Gastroesophageal sphincter (tissue), 4 donors: ENCODE measurements around the gene ARHGEF9. TPM values are rescaled to one million over a fixed set of nuclear protein-coding genes. Genes with fewer than 3 reads are reported as not detected.

Experiments used
- ATAC-seq: fragments of 150-250 bp; one replicate; pipeline ENCODE4 v1.9.1; 2016; ENCODE audit warnings: mild to moderate bottlenecking, moderate library complexity
- H3K27ac ChIP-seq, 4 donors: fragments of 200-600 bp; sonication (generic) in 3 of 4; 1 replicate in 3 of 4; 2 replicates in 1 of 4; pipeline ENCODE4 v1.5.1; 2016 to 2019
- H3K27me3 ChIP-seq: fragments of 200-600 bp; sonication (generic); one replicate; pipeline ENCODE4 v1.5.1; 2019
- H3K36me3 ChIP-seq, 2 donors: fragments of 200-600 bp; sonication (generic); one replicate each; pipeline ENCODE4 v1.5.1; 2019; ENCODE audit warnings: control low read depth in 1 of 2
- H3K4me1 ChIP-seq, 3 donors: fragments of 200-600 bp; sonication (generic); 1 replicate in 2 of 3; 2 replicates in 1 of 3; pipeline ENCODE4 v1.5.1; 2016 to 2019; ENCODE audit warnings: control low read depth in 2 of 3
- H3K4me3 ChIP-seq, 2 donors: fragments of 200-600 bp; sonication (generic); one replicate each; pipeline ENCODE4 v1.5.1; 2019; ENCODE audit warnings: mild to moderate bottlenecking in 1 of 2, moderate library complexity in 1 of 2
- H3K9me3 ChIP-seq, 3 donors: fragments of 200-600 bp; sonication (generic); one replicate each; pipeline ENCODE4 v1.5.1; 2017 to 2019; ENCODE audit warnings: control low read depth in 2 of 3
- EP300 ChIP-seq: sonication (generic); formaldehyde crosslinking; IDR thresholded peaks from one replicate; pipeline ENCODE4 v1.6.1; 2017; ENCODE audit warnings: antibody characterized with exemption, mild to moderate bottlenecking
- POLR2A ChIP-seq, 2 donors: fragments of 450-650 bp; IDR thresholded peaks; one replicate each; pipeline ENCODE4 v1.6.1; 2017; ENCODE audit warnings: antibody characterized with exemption in 2 of 2, mild to moderate bottlenecking in 2 of 2, moderate library complexity in 1 of 2
- POLR2AphosphoS5 ChIP-seq: sonication (generic); formaldehyde crosslinking; IDR thresholded peaks from one replicate; pipeline ENCODE4 v1.6.1; 2017; ENCODE audit warnings: antibody characterized with exemption
- WGBS, 2 donors: methylation state at CpG; one replicate each; pipeline ENCODE4 v1.1.5; 2018; ENCODE audit warnings: low coverage in 1 of 2; 5-methylcytosine and 5-hydroxymethylcytosine counted together
- total RNA-seq, 4 donors: library from RNA; depleted of rRNA; stranded (reverse); fragments of >200 nt; gene quantifications; one replicate each; pipeline ENCODE4 v1.1.0, GENCODE V29; 2016
- TF ChIP-seq, protein P1 (sequence below), 4 experiments: fragments of 200-600 bp in 2 of 4; fragments of 450-650 bp in 2 of 4; sonication (generic) in 1 of 4; IDR thresholded peaks; one replicate each; pipeline ENCODE4 v1.5.1; 2017 to 2019; ENCODE audit warnings: antibody characterized with exemption in 4 of 4, mild to moderate bottlenecking in 2 of 4, moderate library complexity in 2 of 4

The ARHGEF9 gene
- total RNA-seq, 4 donors from 2014 or later: 20.0 to 40.3 (median 31.4) TPM

- TF ChIP-seq EP300 (no peak), POLR2AphosphoS5 (no peak), POLR2A (IDR thresholded peaks at IDR 0.05) (no peak)
- TF ChIP-seq, protein P1, sequence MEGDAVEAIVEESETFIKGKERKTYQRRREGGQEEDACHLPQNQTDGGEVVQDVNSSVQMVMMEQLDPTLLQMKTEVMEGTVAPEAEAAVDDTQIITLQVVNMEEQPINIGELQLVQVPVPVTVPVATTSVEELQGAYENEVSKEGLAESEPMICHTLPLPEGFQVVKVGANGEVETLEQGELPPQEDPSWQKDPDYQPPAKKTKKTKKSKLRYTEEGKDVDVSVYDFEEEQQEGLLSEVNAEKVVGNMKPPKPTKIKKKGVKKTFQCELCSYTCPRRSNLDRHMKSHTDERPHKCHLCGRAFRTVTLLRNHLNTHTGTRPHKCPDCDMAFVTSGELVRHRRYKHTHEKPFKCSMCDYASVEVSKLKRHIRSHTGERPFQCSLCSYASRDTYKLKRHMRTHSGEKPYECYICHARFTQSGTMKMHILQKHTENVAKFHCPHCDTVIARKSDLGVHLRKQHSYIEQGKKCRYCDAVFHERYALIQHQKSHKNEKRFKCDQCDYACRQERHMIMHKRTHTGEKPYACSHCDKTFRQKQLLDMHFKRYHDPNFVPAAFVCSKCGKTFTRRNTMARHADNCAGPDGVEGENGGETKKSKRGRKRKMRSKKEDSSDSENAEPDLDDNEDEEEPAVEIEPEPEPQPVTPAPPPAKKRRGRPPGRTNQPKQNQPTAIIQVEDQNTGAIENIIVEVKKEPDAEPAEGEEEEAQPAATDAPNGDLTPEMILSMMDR (IDR thresholded peaks at IDR 0.05): no peak
- Histone ChIP-seq H3K36me3 (no peaks in the 10 kb centered on the region), H3K4me3 (no peak overlapping the region), H3K27ac (no peak overlapping the region), H3K4me1 (no peaks in the 10 kb centered on the region), H3K27me3 (no peaks in the 10 kb centered on the region), H3K9me3 (no peaks in the 10 kb centered on the region)
- WGBS, 2 donors: 62 to 83% methylated on average over 1 to 2 of the region's 2 CpGs
- no peak for ATAC-seq
Observed at GRCh38 chrX:63758011-63758410, 27.0 kb downstream of the ARHGEF9 start.

DNA sequence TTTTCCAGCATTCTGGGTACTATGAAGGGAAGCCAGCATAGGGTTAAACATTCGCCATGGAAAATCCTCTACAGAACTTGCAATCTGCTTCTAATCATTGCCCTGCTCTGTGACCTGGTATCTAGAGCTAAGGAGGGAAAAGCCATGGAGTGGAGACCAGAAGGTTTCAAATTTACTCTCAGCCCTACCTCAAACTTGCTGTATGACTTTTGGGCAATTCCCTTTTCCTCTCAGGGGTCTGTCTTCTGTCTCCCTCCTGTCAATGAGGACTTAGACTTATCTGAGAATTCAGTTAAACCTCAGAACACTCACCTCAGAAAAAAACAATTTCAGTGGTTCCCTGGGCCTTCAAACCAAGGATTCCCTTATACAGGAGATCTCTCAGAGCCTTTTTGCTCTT, 29.1 kb downstream of the ARHGEF9 start:
- TF ChIP-seq, protein P1 (IDR thresholded peaks at IDR 0.05): no peak
- TF ChIP-seq EP300 (no peak), POLR2A (IDR thresholded peaks at IDR 0.05) (no peak), POLR2AphosphoS5 (no peak)
- ATAC-seq: no peak
- H3K27me3 ChIP-seq: no peaks in the 10 kb centered on the region
- WGBS, 2 donors: 50 to 63% methylated on average over 1 of the region's 1 CpG
- H3K4me1 ChIP-seq: peaks cover 0 to 19% (median 3%) of the 10 kb centered on the region in 3 donors
- H3K36me3 ChIP-seq: no peaks in the 10 kb centered on the region
- H3K4me3 ChIP-seq: peak overlapping the region; percentile 29 to 63
- no peaks in the 10 kb centered on the region for H3K9me3 ChIP-seq
- peak overlapping the region; percentile 77 to 94 (median 90) for H3K27ac ChIP-seq

- WGBS, 2 donors: 0 to 32% methylated on average over 2 to 18 of the region's 44 CpGs
- H3K27me3 ChIP-seq: no peaks in the 10 kb centered on the region
Observed at GRCh38 chrX:63754860-63755579, 30.0 kb downstream of the ARHGEF9 start.

DNA sequence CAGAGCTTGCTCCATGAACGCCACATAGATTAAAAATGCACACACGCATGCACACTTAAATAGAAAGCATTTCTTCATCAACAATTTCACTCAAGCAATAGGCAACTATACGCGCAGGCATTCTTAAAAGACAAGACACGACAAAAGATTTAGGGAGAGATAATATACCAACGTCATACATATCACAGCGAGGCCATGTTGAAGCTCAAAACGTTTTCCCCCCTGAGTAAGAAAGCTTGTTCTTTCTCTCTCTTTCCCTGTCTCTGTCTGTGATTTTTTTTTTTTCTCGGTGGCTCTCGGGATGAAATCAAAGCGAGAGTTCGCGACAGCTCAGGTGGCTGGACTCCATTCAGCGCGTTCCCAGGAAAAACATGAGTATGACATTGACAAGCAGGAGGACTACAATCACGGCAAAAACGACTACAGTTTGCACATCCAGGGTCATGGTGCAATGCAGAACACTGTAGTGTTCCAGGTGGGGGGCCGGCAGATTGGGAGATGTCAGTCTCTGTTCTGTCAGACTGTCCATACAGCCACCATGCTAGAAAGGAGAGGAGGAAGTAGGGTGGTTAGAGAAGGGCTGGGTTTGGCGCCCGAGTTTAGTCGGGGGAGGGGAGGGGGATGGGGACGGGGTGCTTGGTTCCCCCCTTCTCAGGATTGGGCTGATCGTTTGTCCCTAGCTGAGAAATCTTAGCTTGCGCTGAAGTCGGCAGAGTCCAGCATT, 30.7 kb downstream of the ARHGEF9 start:
- H3K36me3 ChIP-seq: no peaks in the 10 kb centered on the region
- TF ChIP-seq POLR2AphosphoS5: no peak
- TF ChIP-seq POLR2A (IDR thresholded peaks at IDR 0.05): no peak
- no peak for TF ChIP-seq EP300
- TF ChIP-seq, protein P1 (IDR thresholded peaks at IDR 0.05): no peak
- H3K27ac ChIP-seq: peak overlapping the region; percentile 86 to 94 (median 90)
- H3K4me1 ChIP-seq: peaks cover 0 to 33% (median 3%) of the 10 kb centered on the region in 3 donors
- ATAC-seq: no peak
- no peaks in the 10 kb centered on the region for H3K9me3 ChIP-seq
- H3K4me3 ChIP-seq: peak overlapping the region; percentile 63 to 66
- WGBS, 2 donors: 1 to 21% methylated on average over 9 to 22 of the region's 25 CpGs
- no peaks in the 10 kb centered on the region for H3K27me3 ChIP-seq

More at GRCh38 chrX:63754860-63755579, 30.0 kb downstream of the ARHGEF9 start:
- Histone ChIP-seq H3K4me3 (peak overlapping the region; percentile 63 to 66), H3K27ac (peak overlapping the region; percentile 86 to 94 (median 90)), H3K36me3 (no peaks in the 10 kb centered on the region), H3K4me1 (peaks cover 0 to 28% (median 3%) of the 10 kb centered on the region in 3 donors), H3K9me3 (no peaks in the 10 kb centered on the region)
- ATAC-seq: peak; percentile 98
- TF ChIP-seq, protein P1 (IDR thresholded peaks at IDR 0.05): no peak
- TF ChIP-seq POLR2AphosphoS5: peak; percentile 69
- peak; percentile 44 to 54 for TF ChIP-seq POLR2A (IDR thresholded peaks at IDR 0.05)
- no peak for TF ChIP-seq EP300
